ENCODE results near the gene NETO1.

- TF ChIP-seq EP300 (IDR thresholded peaks at IDR 0.05; ENCODE audit: borderline replicate concordance) (no peak), TAF1 (IDR thresholded peaks at IDR 0.05; ENCODE audit: low read depth) (no peak), YY1 (IDR thresholded peaks at IDR 0.05; ENCODE audit: low read depth) (no peak), FOXM1 (IDR thresholded peaks at IDR 0.05; ENCODE audit: borderline replicate concordance, low read depth) (no peak), RAD21 (IDR thresholded peaks at IDR 0.05; ENCODE audit: low read depth) (no peak)
Measured at GRCh38 chr18:72828601-72829000, 39.2 kb downstream of the NETO1 start.

Data from Ishikawa (cell line).